Calu3 (cell line): ENCODE measurements around the gene AP3B1. TPM values are rescaled to one million over a fixed set of nuclear protein-coding genes. Genes with fewer than 3 reads are reported as not detected.

ENCODE experiments used
- BruUV-seq: library from RNA; stranded (reverse); fragments of 400-500 nt; replicated peaks from 2 replicates; lab custom pipeline; 2021; lab: Mats Ljungman, UMichigan
- CTCF ChIA-PET: fragments of 300-600 bp; sonication (Branson Sonifier 250); formaldehyde crosslinking; loops from one replicate; lab custom pipeline; 2022; ENCODE audit warnings: antibody characterized with exemption; lab: Charles Lee
- DNase-seq: peaks from one replicate; pipeline ENCODE4 v3.0.0; 2022
- H3K27ac Mint-ChIP-seq: one replicate; pipeline ENCODE4 v1.8.0; 2022; ENCODE audit warnings: mixed read lengths; ENCODE audit not compliant: unreplicated experiment
- H3K27me3 Mint-ChIP-seq: one replicate; pipeline ENCODE4 v1.8.0; 2022; ENCODE audit warnings: mixed read lengths; ENCODE audit not compliant: unreplicated experiment
- H3K36me3 Mint-ChIP-seq: one replicate; pipeline ENCODE4 v1.8.0; 2022; ENCODE audit warnings: mild to moderate bottlenecking, moderate library complexity, mixed read lengths; ENCODE audit not compliant: insufficient read depth, unreplicated experiment
- H3K4me1 Mint-ChIP-seq: one replicate; pipeline ENCODE4 v1.8.0; 2022; ENCODE audit warnings: mild to moderate bottlenecking, low read depth, mixed read lengths; ENCODE audit not compliant: unreplicated experiment
- H3K4me3 Mint-ChIP-seq: one replicate; pipeline ENCODE4 v1.8.0; 2022; ENCODE audit warnings: mild to moderate bottlenecking, low read depth, moderate library complexity, mixed read lengths; ENCODE audit not compliant: unreplicated experiment
- H3K9me3 Mint-ChIP-seq: one replicate; pipeline ENCODE4 v1.8.0; 2022; ENCODE audit warnings: low read depth, mixed read lengths; ENCODE audit not compliant: unreplicated experiment
- intact Hi-C: fragments of 100-400 bp; cut with micrococcal nuclease; formaldehyde crosslinking; loops from one replicate; pipeline ENCODE4 v1.10.0; 2022; ENCODE audit not compliant: unreplicated experiment
- total RNA-seq: library from RNA; stranded (reverse); gene quantifications from 2 replicates; pipeline ENCODE4 v1.2.3, GENCODE V29; 2022
- TF ChIP-seq, protein P1 (sequence below): fragments of 200-600 bp; IDR thresholded peaks from one replicate; pipeline ENCODE4 v1.8.0; 2022; ENCODE audit warnings: antibody characterized with exemption; ENCODE audit not compliant: unreplicated experiment

Gene AP3B1
- total RNA-seq, 1 experiment from 2014 or later = 66.9 TPM

DNA sequence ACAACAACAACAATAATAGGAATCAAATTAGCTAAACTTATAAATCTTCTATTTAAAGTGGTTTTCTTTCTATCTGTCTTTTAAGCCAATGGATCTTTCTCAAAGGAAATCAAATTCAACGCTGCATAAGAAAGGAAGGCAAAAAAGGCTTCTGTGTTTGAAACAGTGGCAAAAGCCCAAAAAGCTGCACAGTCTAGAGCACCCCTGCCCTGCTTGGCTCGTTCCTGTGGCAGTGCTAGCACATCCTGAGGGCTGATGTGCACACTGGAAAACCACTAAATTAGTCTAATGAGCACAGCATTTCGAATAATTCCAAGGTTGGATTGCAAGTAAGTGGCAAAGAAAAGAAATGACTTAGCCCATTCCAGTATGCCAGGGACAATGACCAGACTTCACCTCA, 80.7 kb downstream of the AP3B1 start:
- intact Hi-C loops = no loop called here
- Mint-ChIP-seq H3K4me3 (no peak overlapping the region), H3K4me1 (peaks cover 25% of the 10 kb centered on the region), H3K9me3 (no peaks in the 10 kb centered on the region), H3K27me3 (no peaks in the 10 kb centered on the region), H3K36me3 (peaks cover 11% of the 10 kb centered on the region), H3K27ac (no peak overlapping the region)
- DNase-seq = no peak
- CTCF ChIA-PET = no interaction called here
- no TSS peak for BruUV-seq
- TF ChIP-seq, protein P1, sequence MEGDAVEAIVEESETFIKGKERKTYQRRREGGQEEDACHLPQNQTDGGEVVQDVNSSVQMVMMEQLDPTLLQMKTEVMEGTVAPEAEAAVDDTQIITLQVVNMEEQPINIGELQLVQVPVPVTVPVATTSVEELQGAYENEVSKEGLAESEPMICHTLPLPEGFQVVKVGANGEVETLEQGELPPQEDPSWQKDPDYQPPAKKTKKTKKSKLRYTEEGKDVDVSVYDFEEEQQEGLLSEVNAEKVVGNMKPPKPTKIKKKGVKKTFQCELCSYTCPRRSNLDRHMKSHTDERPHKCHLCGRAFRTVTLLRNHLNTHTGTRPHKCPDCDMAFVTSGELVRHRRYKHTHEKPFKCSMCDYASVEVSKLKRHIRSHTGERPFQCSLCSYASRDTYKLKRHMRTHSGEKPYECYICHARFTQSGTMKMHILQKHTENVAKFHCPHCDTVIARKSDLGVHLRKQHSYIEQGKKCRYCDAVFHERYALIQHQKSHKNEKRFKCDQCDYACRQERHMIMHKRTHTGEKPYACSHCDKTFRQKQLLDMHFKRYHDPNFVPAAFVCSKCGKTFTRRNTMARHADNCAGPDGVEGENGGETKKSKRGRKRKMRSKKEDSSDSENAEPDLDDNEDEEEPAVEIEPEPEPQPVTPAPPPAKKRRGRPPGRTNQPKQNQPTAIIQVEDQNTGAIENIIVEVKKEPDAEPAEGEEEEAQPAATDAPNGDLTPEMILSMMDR = no peak

DNA sequence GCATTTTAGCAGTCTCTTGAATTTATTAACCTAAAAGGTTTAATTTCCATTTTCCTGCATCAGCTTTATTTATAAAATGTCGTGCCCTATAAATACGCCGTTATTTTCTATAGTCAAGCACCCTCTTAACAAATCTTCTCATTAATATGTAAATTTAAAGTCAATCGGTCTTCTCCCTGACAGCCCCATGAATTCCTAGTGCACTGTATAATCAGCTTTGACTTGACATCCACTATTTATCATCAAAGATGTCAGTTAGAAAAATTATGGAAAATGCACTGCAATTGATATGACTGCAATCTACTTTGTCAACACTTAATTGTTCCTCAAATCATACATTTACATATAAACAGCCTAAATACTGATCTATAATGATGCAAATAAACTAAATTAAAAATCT, 83.4 kb downstream of the AP3B1 start:
- intact Hi-C loops = no loop called here
- Mint-ChIP-seq H3K27ac (no peak overlapping the region), H3K27me3 (no peaks in the 10 kb centered on the region), H3K4me3 (no peak overlapping the region), H3K9me3 (no peaks in the 10 kb centered on the region), H3K4me1 (peaks cover 19% of the 10 kb centered on the region), H3K36me3 (peaks cover 19% of the 10 kb centered on the region)
- TF ChIP-seq, protein P1 = no peak
- CTCF ChIA-PET = no interaction called here
- BruUV-seq = no TSS peak
- DNase-seq = no peak

DNA sequence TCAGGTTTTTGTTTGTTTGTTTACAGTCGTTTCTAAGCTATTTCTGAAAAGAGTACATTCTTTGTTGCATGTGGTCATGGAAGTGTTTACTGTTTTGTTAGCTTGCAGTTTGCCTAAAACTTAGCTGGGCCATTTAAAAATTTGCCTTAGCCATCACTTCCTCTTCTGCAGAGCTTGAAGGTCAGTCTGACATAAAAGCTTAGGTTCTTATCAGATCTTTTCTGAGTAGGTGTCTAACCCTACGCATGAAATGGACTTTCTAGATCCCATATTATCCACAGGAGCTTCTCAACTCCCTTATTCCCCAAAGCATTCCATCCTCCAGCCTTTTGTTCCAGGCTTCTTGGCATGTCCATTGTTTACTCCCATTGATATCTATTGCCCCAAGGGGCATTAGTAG, 90.3 kb downstream of the AP3B1 start:
- TF ChIP-seq, protein P1 = no peak
- H3K4me1 Mint-ChIP-seq = peaks cover 16% of the 10 kb centered on the region
- no TSS peak for BruUV-seq
- intact Hi-C loops = no loop called here
- H3K4me3 Mint-ChIP-seq = no peak overlapping the region
- H3K9me3 Mint-ChIP-seq = peaks cover 3% of the 10 kb centered on the region
- DNase-seq = no peak
- peaks cover 22% of the 10 kb centered on the region for H3K36me3 Mint-ChIP-seq
- CTCF ChIA-PET = interaction anchor here (0.6 kb wide), 1 partner anchor 21 kb away, joined by 3 read pairs; no protein-coding TSS in a partner anchor
- no peak overlapping the region for H3K27ac Mint-ChIP-seq
- H3K27me3 Mint-ChIP-seq = no peaks in the 10 kb centered on the region

DNA sequence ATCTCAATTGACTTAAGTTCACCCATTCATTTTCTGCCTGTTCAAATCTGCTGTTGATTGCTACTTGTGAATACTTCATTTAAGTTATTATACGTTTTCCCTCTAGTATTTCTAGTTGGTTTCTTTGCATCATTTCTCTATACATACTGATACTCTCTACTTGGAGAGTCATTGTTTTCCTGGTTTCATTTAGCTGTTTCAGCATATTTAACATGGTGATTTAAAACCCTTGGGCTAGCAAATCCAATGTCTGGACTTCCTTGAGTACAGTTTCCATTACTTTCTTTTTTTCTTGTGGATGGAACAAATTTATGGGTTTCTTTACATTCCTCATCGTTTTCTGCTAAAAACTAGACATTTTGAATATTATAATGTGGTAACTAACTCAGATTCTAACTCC, 90.7 kb downstream of the AP3B1 start:
- Mint-ChIP-seq H3K36me3 (peaks cover 17% of the 10 kb centered on the region), H3K9me3 (peaks cover 3% of the 10 kb centered on the region), H3K4me1 (peaks cover 12% of the 10 kb centered on the region), H3K27me3 (no peaks in the 10 kb centered on the region), H3K27ac (no peak overlapping the region), H3K4me3 (no peak overlapping the region)
- intact Hi-C loops = no loop called here
- TF ChIP-seq, protein P1 = no peak
- CTCF ChIA-PET = interaction anchor here (0.6 kb wide), 1 partner anchor 22 kb away, joined by 3 read pairs; no protein-coding TSS in a partner anchor
- no peak for DNase-seq
- no TSS peak for BruUV-seq
